Stimulated activated CD4-positive, alpha-beta T cell treated with anti-CD3 and anti-CD28 coated beads, Interleukin-4, amount 100 ng/mL, for 48 hours (primary cell): ENCODE results near the gene PDGFRB.

ENCODE experiments used
- DNase-seq, 2 donors: peaks; one replicate each; pipeline ENCODE4 v3.0.0-alpha.2; 2020; ENCODE audit warnings: low read depth in 2 of 2

PDGFRB gene

DNA sequence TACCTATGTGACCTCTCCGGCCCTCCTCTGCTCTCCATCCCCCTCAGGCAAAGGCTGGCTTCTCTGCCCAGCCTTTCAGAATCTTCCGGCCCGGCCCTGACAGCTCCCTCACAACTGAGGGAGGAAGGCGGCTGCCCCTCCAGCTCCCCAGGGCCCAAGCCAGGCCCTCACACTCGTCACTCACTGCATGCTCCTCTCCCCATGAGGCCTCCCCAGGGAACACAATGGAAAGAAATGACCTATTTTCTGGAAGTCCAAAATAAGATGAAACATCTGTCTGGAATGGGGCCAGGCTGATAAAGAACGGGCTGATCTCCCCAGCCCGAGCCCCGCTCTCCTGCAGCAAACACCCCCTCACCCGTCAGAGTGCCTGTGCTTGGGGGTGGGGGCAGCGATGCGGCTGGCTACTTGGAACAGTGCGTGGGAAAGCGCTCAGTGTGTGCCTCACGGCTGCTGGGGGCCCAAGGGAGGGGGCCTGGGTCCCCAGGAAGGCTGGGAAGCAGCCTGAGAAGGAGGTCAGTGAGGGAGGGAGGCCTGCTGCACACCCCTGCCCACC lies 11.3 kb downstream of the PDGFRB start:
- no peak for DNase-seq

DNA sequence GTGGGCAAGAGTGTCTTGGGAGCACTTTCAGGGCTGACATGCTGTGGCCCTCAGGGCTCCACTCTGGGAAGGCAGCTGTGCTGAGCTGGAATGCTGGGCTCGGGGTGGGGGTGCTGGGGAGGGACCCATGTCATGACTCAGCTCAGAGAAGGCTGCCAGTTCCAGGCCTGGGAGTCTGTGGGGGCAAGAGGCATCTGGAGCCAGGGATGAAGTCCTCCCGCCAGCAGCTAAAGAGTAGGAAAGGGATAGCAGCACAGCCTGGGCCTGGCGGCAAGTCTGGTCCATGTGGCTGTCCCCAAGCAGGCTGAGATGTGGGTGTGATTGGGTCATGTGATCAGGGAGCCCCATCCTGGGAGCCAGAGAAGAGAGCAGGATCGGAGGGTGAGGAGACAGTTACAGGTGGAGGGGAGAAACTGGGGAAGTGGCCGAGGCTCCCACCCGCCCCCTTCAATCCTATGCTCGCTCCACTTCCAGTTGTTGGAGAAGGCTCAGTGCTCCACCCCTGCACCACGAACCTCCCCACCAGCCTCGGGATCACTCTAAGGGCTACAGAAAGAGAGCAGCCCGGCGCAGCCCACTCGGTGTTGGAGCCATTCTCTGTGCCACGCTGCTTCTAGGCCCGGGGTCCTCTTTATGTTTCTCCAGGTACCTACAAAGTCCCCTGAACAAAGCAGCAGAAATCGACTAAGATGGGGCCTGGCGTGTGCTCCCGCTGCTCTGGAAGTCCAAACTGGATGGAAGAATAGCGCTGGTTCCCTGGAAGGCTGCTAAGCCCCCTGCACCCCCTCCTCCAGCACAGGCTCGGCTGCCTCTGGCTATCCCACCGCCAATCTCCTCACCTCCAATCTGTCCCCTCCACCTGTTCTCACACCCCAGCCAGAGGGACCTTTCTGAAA lies 12.0 kb downstream of the PDGFRB start:
- no peak for DNase-seq

DNA sequence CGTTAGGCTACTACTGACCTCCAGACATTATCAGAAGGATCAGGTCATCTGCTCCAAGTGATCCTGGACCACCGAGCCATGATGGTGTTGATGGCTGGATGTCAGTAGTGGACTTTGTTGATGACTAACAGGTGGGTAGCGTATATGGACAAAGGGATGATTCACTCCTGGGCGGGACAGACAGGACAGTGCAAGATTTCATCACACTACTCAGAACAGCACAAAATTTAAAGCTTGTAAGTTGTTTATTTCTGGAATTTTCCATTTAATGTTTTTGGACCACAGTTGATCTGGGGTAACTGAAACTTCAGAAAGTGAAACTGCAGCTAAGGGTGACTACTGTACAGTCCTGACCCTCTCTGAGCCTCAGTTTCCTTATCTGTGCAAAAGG lies 12.7 kb downstream of the PDGFRB start:
- no peak for DNase-seq

DNA sequence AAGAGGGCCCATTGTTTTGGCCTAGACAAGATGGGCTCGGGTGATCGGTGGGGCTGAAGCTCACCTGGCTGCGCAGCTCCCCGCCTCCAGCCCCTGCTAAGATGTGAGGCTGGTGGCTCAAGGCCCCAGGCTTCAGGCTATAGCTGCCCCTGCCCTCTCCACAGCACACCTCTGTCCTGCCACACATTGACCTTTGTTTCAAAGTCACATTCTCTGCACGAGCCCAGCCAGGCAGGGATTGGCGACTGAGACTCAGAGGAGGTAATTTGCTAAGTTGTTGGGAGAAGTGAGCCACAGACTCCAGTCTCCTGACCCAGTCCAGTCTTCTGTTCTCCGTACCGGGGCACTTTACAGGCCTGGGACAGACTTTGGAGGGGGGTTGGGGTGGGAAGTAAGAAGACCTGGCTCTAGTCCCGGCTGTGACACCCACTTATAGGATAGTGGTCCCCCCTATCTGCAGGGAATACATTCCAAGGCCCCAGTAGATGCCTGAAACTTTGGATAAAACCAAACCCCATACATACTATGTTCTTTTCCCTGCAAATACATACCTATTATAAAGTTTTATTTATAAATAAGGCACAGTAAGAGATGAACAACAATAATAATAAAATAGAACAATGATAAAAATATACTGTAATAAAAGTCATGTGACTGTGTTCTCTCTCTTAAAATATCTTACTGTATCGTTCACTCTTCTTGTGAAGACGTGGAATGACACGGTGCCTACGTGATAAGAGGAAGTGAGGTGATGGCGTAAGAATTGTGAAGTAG lies 13.3 kb downstream of the PDGFRB start:
- DNase-seq: no peak

DNA sequence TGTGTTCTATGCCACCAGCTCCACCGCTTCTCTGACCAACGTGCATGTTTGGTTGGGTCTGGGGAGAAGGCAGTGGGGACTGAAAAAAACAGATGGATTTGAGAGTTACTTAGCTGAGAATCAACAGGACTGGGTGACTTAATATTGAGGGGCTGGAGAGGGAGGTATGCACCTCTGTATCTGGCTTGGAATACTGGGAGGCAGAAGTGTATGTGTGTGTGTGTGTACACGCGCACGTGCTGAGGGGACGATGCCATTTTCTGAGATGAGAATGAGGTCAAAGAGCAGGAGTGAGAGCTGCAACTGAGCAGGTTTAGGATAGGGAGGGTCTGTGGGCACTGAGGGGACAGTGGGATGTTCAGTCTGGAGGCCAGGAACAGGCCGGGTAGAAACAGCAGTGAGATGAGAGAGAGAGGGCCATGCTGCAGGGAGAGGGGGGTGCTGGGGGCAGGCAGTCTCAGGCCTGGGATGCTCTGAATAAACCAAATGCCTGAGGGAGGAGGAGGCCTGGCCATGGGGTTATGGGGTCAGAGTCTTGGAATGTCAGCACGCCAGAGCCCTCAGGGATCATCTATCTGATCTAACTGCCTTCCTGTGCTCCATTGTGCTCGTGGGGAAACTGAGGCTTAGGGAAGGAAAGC lies 14.0 kb downstream of the PDGFRB start:
- no peak for DNase-seq

DNA sequence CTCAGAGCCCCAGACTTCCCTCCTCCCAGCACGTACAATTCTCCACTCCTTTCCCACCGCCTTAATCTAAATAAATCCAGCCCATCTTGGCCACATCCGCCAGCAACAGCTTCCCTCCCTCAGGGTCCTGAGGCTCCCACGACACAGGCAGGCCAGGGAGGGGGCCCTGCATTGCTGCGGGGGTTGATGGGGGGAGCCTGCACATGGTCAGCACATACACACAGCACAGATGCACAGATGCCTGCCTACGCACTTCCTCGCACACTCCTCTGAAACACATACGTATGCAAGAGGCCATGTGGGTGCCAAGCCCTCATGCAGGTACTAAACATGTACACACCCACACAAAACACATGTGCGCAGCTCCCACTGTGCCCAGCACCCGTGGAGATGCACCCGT lies 14.8 kb downstream of the PDGFRB start:
- DNase-seq: no peak

DNA sequence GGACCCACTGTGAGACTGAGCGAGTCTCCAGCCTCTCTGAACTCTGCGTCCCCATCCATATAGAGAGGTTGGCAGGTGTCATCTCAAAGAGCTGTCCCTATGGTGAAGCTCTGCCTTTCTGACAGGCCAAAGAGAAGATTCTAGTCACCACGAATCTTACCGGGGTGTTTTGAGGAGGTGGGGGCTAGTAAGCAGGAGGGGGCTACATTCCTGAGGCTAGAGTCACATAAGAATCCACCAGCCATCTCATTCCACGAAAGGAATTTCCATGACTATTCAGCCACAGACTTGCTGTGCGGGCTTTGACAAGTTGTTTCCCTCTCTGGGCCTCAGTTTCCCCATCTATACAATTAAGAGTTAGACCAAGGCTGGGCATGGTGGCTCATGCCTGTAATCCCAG lies 16.3 kb downstream of the PDGFRB start:
- DNase-seq: no peak

DNA sequence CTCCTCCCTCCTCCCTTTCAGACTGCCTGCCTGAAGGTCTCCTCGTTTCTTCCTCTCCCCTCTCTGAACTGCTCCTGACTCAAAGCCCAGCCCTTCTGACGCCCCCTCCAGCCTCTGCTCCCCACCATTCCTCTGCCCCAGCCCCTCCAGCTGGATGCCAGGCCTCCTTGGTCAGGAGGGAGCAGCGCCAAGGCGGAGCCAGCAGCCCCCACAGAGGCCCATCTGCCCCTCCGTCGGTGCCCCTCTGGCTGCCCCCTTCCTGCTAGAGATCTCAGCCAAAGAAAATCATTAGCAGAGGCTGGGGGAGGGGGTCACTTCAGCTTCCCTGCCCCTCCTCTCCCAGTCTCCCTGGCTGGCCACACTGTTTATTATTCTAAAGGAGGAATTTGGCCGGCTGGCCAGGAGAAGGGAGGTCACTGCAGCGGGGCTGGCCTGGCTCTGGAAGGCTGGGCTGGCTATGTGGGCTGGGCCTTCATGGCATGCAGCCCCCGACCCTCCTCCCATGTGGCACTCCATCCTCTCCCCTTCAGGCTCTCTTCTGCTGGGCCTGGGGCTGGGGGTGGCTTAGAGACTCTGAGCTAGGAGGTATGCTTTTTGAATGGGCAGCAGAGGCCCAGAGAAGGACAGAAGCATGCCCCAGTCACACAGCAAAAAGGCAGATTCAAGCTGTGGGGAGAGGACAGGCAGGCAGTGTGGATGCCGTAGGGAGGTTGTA lies 16.9 kb downstream of the PDGFRB start:
- no peak for DNase-seq

DNA sequence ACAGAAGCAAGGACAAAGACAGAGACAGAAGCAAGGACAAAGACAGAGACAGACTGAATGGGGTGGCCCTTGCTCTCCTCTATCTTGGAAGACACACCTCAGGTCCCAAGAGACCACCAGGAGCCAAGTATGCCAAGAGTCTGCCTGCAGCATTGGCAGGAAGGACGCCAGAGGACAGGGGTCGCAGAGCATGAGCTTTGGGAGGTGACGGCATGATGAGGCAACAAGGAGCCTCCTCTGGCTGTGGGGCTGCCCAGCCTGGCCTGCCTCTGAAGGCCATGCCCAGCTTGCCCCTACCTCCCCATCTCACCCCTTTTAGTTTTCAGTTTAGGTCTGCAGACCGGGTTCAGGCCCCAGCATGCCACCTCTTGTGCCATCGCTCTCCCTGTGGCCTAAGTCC lies 17.6 kb downstream of the PDGFRB start:
- no peak for DNase-seq

DNA sequence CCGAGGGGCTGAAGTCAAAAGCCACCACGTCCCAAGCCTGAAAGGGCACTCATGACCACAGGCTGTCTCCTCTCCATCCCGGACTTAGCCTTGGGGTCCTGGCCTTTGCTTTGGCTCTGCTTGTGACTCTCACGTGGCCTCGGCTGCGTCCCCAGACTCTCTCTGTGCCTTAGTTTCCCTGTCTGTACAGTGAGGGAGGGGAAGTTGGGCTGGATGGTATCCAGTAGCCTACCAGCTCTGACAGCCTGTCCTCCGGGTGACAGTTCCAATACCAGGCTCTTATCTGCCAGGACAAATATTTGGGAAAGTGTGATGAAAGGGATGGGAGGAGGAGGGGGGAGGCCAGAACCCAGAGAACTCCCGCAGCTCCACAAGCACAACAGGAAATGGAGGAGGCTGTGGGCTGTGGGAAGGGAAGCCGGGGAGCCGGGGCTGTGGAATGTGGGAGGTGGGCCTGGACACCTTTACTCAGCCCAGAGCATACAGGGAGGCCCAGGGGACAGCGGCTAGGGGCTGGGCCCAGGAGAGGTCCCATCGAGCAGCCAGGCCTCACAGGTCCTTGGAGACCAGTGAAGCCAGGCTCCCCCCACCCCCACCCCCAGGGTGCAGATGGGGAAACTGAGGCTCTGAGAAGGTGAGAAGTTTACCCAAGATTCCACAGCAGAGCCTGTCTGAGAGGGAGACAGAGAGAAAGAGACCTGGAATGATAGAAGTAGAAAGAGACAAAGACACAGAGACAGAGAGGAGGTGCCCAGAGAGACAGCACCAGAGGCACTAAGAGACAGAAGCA lies 18.3 kb downstream of the PDGFRB start:
- DNase-seq: no peak

DNA sequence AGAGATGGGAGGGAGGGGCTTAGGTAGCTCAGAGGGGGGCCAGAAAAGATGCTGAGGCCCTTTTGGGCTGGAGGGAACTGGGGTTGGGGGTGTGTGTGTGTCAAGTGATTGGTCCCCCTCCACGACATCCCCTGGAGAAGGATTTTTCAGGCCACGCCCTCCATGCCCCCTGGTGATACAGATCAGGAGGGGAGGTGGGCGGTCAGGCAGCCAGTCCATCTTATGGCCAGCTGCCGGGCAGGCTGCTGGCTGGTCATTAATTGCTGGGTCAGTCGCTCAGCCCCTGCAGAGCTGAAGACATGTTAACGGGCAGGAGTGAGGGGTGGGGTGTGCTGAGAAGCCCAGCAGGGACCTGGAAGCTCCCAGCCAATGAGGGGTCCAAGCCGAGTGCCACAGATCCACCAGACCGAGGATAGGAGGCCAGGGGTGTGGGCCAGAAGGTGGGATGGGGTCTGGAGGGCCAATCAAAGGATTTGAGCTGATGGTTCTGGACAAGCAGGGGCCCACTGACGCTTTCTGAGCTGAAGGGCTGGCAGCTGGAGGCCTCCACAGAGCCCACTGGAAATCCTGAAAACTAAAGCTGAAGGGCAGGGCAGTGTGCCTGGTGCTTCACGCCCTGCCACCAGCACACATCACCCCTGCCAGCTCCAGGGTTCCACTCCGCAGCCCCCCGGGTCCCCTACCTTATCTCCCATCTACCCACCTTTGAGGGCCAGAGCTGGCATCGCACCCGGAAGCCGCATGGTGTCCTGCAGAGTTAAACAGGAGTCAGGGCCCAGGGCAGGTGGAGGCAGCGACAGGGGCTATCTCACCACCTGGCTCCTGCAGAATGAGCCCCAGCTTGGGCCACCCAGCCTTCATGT lies 19.1 kb downstream of the PDGFRB start:
- DNase-seq: no peak

DNA sequence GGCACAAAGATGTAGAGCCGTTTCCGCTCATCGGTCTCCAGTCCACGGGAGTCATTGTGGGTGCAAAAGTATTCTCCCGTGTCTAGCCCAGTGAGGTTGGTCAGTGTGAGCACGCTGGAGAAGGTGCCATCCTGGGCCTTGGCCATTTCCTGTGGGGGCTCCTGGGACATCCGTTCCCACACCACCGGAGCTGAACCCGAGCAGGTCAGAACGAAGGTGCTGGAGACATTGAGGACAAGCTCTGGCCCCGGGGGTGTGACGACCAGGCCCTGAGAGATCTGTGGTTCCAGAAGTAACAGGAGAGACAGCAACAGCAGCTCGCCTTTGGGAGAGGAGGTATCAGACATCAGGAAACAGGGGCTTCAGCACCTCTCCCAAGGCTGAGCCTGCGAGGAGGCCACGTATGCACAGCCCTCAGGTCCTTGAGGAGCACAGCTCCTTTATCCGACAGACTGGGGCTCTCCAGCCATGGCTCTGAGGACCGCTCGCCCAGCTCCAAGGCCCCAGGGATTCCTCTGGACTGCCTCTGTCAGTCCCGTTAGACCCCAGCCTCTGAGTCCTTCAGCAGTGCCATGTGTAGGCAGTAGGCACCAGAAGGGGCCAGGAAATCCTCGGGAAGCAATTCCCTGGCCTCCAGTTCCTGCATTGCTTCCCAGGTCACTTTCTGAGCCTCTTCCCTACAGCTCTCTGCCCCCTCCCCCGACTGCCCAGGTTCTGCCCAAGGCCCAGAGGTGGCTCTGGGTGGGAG lies 19.9 kb downstream of the PDGFRB start:
- no peak for DNase-seq

DNA sequence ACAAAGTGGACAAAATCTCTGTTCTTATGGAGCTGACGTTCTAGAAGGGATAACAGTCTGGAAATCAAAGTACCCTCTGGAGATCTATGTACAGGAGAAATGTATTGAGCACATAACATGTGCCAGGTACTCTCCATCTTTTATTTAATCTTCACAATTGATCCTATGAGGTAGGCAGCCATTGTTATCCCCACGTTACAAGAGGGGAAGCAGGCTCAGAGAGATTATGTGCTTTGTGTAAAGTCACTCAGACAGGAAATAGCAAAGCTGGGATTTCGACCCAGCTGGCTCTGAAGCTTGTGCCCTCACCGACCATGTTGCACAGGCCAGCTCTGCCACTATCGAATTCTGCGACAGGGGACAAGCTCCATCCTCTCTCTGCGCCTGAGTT lies 21.5 kb downstream of the PDGFRB start:
- no peak for DNase-seq

DNA sequence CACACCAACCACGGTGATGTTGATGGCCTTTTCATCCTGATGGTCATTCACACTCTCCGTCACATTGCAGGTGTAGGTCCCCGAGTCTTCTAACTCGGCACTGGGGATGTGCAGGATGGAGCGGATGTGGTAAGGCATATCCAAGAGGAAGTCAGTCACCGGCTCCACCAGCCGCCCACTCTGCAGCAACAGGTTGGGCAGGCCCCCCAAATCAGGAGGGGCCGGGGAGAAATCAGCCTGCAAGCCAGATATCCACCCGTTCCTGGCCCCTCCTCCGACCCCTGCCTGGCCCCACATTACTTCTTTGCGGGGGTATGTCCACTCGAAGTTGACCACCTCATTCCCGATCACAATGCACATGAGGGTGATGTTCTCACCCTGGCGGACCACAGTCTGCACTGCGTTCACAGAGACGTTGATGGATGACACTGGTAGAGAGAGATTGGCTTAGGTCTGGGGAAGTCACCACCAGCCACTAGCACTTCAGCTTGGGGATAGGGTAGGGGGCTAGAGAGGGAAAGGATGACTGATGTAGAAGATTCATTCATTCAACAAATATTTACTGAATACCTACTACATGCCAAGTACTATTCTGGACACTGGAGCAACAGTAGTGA lies 22.0 kb downstream of the PDGFRB start:
- DNase-seq: no peak

DNA sequence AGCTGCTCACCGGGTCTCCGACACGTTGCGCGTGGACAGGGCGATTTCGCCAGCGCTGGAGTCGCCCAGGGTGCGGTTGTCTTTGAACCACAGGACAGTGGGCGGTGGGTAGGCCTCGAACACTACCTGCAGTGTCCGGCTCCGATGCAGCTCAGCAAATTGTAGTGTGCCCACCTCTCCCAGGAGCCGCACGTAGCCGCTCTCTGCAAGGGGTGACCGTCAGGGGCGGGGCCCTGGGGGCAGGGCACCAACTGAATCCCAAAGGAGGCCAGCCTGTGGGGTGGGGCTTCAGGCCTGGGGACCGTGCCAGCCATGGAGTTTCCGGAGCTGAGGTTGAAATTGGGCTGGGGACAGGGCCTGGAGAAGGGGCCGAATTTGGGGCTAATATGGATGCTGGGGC lies 22.9 kb downstream of the PDGFRB start:
- DNase-seq: no peak

DNA sequence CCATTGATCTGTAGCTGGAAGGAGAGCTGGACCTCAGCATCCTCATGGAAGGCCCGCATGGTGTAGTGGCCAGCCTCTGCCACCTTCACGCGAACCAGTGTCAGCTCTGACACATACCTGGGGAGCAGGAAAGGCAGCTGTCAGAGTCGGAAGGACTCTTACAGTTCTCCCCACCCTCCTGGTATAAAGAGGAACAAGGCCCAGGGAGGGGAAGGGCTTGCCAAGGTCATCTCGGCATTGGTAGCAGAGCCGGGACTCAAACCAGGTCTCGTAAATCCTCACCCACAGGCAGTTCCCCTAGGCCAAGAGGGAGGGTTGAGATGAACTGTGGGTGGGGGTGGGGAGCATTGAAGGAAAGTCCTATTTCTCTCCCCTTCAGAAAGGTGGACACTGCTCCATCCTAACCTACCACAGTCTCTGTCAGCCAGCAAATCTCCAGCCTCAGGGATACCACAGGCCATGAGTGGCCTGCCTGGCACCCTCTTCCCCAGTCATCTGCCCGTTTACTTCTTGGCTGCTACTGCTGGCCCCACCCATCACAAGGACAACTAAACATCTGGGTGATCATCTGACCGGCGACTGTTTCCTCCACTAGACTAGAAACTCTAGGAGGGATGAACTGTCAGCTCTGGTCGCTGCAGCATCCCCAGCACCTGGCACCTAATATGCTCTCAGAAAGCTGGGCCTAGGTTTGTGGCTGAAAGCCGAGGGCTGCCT lies 23.5 kb downstream of the PDGFRB start:
- DNase-seq: no peak

DNA sequence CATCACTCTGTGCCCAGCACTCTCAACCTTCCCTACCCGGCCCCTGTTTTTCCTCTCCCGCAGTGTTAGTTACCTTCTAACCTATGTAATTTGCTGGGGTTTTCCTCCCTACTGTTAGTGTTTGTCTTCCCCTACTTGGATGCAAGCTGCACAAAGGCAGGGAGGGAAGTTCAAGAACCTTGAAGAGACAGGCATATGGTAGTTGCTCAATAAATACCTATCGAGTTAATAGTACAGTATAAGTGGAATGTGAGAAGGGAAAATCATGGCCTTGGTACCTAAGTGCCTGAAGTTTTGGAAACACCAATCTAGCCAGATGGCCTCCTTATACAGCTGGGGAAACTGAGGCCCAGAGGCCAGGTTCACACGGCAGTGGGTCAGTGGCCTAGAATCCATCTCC lies 24.2 kb downstream of the PDGFRB start:
- DNase-seq: no peak

DNA sequence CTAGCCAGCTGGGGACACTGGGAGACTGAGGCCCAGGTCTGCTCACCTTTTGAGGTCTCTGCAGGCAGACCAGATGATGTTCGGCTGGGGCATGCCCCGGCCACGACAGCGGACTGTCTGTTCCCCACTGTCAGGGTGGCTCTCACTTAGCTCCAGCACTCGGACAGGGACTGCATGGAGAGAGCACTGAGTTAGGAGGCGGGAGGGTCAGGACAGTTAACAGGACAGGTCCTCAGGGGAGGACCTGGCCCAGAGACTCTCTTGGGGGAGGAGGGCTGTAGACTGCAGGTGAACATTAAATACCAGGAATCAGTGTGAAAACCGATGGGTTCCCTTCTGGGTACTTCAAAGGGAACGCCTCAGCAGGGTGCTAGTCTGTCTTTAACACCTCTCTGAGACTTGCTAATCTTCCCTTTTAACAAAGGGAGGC lies 25.1 kb downstream of the PDGFRB start:
- no peak for DNase-seq
